GM10847 (cell line): ENCODE data around the gene PRKCSH.

Source experiments
- POLR2A ChIP-seq: IDR thresholded peaks from 2 replicates; pipeline ENCODE4 v1.6.1; 2011; ENCODE audit not compliant: insufficient read length; ENCODE audit errors: extremely low read depth

The PRKCSH gene

DNA sequence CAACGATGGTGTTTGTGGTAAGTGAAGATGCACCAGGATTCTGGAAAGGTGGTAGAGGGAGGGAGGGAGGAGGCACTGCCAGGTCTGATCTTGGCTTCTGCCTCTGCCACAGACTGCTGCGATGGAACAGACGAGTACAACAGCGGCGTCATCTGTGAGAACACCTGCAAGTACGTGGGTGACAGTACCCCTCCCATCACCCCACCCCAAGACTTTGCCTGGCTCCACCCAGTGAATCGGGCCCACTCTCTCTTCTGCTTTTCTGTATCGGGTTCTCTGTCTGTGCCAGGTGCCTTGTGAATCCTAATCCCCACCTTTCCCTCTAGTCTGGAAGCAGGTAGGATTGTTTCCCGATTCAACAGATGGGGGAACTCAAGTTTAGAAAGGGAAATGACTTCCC lies 2.5 kb downstream of the PRKCSH start:
- TF ChIP-seq POLR2A, result no peak

DNA sequence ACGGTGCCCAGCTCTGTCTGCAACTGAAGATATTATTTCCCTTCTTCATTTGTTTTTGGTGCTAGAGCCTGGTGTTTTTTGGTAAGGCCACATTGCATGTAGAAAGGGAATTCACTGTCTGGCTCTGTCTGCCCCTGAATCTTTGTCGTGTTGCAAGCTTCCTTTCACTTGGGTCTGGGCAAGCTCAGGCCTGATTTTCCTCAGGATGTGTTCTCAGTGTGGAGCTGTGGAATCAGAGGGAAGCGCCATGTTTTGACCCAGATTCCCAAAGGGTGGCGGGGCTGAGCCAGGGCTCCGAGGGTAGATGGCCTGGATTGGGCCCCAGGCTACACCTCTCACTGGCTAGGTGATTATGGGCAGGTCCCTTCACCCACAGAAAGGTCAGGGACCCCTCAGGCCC lies 8.6 kb downstream of the PRKCSH start:
- no peak for TF ChIP-seq POLR2A

DNA sequence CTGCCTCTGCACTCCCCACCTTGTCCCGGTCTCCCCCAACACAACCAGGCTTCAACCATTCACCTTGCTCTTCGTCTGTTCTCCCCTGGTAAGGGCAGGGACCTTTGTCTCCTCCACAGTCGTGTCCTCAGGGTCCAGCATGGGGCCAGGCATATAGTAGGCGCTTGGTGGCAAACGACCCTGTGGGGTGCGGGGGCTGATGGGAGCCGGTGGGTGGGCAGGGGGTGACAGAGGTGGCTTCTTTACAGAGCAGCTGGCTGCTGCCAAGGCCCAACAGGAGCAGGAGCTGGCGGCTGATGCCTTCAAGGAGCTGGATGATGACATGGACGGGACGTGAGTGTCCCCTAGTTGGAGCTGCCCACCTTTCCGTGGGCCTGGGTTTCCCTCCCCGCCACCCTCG lies 9.7 kb downstream of the PRKCSH start:
- no peak for TF ChIP-seq POLR2A

DNA sequence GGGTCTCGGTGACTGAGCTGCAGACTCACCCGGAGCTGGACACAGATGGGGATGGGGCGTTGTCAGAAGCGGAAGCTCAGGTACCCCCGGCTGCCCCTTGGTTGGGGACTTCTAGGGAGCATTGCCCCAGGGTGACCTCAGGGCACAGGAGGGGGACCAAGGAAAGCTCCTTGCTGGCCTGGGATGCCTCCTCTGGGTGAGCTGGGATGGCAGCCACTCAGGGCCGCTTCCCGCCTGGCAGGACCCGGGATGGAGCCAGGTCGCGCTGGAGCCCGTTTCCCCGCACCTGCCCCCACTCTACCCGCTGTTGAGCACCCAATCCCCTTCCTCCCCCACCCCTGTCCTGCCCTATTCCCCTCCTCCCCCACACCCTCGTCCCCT lies 10.8 kb downstream of the PRKCSH start:
- TF ChIP-seq POLR2A, result no peak

DNA sequence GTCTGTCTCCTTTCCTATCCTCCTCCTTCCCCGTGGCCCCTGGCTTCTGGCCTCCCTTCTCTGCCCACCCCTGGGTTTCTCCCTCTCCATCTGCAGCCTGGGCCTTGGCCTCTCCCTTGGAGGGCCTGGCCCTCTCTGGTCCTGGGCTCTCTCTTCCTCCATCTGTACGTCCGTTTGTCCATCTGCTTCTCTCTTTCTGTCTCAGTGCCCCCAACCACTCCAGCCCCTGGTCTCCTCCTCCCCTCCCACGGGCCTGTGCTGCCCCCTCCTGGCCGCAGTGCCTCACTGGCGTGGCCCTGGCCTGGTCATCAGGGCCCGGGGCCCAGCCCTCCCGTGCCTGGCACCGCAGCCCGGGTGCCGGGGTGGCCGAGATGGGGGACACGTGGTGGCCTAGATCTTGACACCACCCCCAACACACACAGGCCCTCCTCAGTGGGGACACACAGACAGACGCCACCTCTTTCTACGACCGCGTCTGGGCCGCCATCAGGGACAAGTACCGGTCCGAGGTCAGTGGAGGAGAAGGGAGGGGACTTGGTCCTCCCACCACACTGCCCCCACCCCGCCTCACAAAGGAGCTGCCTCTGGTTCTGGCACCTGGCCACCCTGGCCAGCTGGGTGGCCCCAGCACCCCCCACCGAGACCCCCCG lies 11.3 kb downstream of the PRKCSH start:
- TF ChIP-seq POLR2A, result no peak

DNA sequence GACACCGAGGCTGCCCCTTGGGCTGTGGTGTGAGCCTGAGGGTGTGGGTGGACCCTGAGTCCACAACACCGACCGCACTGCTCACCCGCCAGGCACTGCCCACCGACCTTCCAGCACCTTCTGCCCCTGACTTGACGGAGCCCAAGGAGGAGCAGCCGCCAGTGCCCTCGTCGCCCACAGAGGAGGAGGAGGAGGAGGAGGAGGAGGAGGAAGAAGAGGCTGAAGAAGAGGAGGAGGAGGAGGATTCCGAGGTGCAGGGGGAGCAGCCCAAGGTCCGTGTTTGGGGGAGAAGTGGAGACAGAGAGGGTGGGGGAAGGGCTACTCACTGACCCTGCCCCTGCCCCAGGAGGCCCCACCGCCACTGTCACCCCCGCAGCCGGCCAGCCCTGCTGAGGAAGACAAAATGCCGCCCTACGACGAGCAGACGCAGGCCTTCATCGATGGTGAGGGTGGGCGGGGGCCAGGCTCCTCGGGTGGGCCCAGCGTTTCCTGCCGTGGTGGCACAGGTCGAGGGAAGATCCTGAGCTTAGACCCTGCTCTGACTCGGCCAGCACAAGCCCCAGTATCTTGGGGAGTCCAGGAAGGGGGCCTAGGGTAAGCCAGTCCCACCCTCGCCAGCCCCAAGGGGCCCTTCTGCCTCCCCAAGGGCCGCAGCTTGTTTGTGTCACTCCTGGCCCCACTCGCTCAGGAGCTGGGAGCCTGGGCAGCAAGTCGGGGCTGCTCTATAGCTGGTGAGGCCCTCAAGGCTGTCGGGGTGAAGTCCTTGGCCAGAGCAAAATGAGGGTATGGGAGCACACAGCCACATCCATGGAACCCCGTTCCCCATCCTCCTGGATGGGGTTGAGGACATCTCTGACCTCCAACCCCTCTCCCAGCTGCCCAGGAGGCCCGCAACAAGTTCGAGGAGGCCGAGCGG lies 12.2 kb downstream of the PRKCSH start:
- no peak for TF ChIP-seq POLR2A

DNA sequence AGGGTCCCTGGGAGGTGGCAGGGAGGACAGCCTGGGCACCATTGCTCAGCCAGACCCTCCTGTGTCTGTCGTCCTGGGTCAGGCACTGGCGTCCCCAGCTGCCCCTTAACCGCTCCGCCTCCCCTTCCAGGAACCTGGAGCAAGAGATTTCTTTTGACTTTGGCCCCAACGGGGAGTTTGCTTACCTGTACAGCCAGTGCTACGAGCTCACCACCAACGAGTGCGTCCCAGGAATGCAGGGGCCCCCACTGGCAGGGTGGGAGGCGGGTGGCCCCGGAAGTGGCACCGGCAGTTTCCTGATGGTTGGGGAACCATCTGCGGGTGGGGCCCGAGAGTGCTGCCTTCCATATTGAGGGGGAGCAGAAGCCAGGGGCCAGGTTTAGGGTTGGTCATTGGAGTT lies 13.0 kb downstream of the PRKCSH start:
- no peak for TF ChIP-seq POLR2A

DNA sequence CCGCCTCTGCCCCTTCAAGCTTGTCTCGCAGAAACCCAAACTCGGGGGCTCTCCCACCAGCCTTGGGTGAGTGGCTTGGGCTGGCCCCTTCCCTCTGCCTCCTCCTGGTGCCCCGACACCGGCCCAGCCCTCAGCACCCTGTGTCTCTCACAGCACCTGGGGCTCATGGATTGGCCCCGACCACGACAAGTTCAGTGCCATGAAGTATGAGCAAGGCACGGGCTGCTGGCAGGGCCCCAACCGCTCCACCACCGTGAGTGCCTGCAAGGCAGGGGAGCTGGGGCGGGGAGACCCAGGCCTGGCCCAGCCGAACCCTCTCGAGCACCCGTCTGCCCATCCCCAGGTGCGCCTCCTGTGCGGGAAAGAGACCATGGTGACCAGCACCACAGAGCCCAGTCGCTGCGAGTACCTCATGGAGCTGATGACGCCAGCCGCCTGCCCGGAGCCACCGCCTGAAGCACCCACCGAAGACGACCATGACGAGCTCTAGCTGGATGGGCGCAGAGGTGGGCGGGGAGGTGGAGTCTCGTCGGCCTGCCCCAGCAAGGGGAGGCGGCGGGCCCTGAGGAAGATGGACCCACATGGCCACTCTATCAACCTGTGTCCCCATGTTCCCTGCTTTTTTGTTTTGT lies 13.6 kb downstream of the PRKCSH start:
- no peak for TF ChIP-seq POLR2A

DNA sequence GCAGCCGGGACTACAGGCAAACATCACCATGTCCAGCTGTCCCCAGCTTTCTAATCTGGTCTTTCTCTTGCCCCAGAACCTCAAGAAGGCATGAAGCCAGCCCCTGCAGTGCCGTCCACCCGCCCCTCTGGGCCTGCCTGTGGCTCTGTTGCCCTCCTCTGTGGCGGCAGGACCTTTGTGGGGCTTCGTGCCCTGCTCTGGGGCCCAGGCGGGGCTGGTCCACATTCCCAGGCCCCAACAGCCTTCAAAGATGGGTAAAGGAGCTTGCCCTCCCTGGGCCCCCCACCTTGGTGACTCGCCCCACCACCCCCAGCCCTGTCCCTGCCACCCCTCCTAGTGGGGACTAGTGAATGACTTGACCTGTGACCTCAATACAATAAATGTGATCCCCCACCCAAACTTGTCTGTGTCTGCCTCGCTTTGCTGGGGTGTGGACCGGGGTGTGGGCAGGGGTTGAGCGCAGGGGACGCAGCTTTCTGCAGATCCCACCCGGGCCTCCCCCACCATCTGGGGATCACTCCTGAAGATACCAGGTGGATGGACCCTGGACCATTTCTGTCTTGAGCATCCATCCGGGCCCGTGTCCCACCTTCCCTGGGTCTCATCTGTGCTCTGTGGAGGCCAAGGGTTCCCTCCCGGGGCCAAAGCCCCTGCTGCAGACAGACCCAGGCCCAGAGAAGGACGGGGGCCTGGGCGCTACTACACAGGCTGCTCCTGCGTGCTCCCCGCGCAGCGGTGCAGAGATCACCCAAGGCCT lies 15.3 kb downstream of the PRKCSH start:
- no peak for TF ChIP-seq POLR2A

DNA sequence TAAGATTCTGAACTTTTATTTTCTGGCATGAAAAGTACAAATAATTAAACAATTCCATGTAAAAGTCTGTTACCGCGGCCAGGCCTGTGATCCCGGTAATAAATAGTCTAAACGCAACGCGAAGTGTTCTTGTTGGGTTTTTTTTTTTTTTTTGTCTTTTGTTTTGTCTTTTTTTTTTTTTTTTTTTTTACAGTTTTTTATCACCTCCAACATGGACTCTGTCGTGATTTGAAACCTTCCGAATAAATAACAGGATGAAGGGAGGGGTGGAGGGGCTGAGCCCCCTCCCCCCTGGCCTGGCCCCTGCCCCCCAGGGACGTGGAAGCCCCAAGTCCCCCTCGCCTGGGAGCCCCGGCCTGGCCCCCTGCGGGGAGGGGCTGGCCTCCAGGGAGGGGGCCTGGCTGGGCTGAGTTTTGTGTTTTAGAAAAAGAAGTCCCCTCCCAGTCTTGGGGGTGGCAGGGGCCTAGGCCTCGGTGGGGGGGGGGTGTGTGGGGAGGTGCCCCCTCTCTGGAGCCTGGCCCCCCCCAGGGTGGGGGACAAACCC lies 16.0 kb downstream of the PRKCSH start:
- no peak for TF ChIP-seq POLR2A

DNA sequence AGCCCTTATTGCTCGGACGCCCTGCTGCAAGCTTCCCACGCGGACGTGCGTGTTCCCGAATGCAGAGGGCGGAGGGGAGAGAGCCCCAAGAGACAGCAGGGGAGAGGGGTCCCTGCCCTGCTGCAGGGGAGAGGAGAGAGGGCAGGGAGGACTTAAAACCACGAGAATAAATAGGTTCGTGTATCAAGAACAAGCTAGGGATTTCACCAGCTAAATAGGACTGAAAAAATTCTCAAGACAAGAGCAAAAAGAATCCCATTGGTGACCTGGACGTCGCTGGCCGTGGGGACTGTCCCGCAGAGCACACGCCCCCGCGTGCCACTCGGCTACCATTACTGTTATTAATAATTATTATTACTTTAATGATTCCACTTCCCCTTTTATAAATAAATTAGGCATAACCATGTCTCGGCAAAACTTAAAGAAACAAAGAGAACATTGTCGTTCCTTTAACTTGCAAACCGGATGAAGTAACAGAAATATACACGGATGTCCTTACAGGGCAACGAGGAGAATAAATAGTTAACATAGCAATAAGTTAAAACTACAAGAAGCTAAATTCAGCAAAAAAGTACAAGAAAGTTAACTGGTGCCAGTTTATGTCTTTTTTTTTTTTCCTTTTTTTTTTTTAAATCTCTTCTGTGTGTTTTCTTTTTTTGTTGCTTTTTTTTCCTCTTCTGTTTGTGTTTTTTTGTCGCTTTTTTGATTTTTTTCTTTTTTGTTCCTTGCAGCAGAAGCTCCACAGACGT lies 16.6 kb downstream of the PRKCSH start:
- TF ChIP-seq POLR2A, result no peak

DNA sequence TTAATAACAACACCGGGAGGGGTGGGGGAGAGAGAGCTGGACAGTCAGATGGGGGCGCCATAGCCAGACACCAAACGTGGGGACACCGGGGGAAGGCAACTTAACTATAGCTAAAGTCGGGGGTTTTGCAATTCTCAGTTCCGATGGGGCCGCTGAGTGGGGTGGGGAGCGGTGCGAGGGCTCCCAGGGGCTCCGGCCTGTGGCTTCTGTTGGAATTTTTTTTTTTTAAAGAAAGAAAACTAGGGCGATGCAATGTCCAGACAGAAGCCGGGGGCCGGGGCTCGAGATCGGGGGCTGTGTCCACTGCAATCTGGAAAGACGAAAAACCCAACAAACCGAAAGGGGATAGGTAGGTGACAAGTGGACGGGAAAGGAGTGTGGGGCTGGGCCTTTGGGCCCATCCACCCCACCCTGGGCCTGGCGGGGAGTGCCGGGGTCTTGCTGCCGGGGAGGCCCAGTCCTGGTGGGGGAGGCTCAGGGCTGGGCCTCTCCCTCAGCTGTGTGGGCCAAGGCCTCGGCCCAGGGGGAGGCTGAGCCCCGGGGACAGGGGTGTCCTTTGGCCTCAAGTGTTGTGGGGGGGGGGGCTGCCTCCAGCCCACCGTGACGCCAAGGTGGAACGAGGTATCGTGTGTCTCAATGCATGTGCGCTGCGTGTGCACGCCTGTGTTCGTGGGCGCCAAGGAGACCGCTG lies 17.3 kb downstream of the PRKCSH start:
- no peak for TF ChIP-seq POLR2A

DNA sequence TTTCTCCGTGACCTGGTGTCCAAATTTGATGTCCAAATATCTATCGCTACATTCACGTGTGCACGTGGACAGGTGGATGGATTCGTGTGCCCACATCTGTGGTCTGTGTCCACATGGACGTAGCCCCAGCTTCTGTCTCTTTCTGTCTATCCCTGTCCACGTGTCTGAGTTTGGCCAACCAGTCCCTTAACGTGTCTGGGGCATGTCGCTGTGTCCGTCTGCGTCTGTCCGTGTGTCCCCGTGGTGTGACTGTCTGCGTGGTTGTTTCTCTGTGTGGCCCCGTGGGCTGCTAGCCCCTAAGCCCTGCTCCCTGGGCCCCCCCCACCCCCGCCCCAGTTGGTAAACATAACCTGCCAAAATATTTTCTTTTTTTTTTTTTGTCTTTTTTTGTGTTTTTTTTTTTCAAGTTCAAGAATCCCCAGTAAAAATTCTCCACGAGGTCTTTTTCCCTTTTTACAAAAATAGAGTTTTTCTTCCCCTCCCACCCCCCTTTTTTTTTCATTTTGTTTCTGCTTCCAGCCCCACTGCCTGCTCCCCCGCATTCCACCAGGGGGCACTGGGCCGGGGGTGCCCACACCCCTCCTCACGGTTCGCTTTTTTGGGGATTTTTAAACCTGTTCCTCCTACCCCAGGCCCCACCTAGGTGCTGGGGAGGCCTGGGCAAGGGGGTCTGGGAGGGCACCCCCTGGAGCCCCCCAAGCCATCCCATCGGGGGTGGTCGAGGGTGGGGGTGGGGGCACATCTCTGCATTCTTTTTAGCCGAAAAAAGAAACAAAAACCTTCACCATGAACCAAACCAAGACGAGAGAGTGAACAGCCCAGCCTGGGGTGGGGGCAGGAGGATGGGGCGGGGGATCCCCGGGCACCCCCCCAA lies 18.3 kb downstream of the PRKCSH start:
- no peak for TF ChIP-seq POLR2A

DNA sequence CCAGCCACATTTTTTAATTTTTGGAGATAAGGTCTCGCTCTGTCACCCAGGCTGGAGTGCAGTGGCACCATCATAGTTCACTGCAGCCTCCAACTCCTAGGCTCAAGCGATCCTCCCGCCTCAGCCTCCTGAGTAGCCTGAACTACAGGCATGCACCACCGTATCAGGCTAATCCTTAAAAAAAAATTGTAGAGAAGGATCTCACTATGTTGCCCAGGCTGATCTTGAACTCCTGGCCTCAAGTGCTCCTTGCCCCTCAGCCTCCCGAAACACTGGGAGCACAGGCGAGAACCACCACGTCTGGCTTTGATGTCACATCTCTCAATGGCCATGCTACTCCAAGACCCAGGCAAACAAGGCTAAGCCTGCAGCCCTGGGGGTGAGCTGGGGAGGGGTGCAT lies 21.2 kb downstream of the PRKCSH start:
- no peak for TF ChIP-seq POLR2A
